ENCODE data around the gene NFATC2IP. TPM values are rescaled to one million over a fixed set of nuclear protein-coding genes. Genes with fewer than 3 reads are reported as not detected.

The NFATC2IP gene
- total and polyA plus RNA-seq, 2 donors (not counting 1 experiment from before 2014, with no cell fraction given): 96.4 to 102 TPM

DNA sequence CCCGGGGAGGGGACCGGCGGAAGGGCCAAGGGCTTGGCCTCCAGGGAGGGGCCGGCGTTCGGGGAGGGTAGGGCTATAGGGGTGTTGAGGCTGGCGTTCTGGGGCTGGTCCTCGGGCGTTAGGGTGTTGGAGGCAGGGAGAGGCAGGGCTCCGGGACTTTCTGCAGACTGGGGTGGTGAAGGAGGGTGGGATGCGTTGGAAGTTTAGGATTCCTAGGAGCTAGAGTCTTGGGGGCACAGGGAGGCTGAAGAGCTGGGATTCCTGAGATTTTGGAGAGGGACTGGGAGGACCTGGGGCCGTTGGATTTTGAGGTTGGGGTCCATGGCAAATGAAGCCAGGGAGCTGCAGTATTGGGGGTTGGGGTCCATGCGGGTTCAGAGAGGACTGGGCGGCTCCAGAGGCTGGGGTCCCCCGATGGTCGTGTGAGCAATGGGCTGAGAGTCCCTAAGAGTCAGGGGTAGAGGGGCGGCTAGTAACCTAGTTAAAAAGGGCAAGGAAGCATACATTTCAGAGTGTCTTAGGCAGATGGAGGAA, 740 bp downstream of the NFATC2IP start:
- Histone ChIP-seq H3K79me2 (ENCODE audit: control insufficient read depth, insufficient read depth, low read length) (peaks cover 50% of the 10 kb centered on the region), H3K4me1 (ENCODE audit: control insufficient read depth in 2 of 2, insufficient read depth in 2 of 2, low read length in 2 of 2) (peaks cover 8 to 19% of the 10 kb centered on the region in 2 donors), H3K4me3 (ENCODE audit: control extremely low read depth in 1 of 5, extremely low read depth in 1 of 5, insufficient read depth in 1 of 5, low read depth in 2 of 5, low read length in 4 of 5) (peak overlapping the region in 4 of 5 experiments; percentile 74 to 90 (median 84)), H3K9me3 (ENCODE audit: control extremely low read depth in 1 of 3, control insufficient read depth in 2 of 3, insufficient read depth in 1 of 3, low read length in 2 of 3) (no peaks in the 10 kb centered on the region), H4K20me1 (ENCODE audit: control insufficient read depth, insufficient read depth, low read length, poor library complexity, severe bottlenecking) (peaks cover 19% of the 10 kb centered on the region), H3K36me3 (replicated peaks in 1 of 2; ENCODE audit: control extremely low read depth in 1 of 2, control insufficient read depth in 1 of 2, extremely low read depth in 1 of 2, insufficient read depth in 2 of 2, low read length in 1 of 2) (peaks cover 0 to 26% of the 10 kb centered on the region in 2 experiments), H3K4me2 (replicated peaks; ENCODE audit: low read depth, low read length, poor library complexity, severe bottlenecking) (peak overlapping the region; percentile 93), H3K9ac (ENCODE audit: low read length) (peak overlapping the region; percentile 78), H2AFZ (ENCODE audit: insufficient read depth, low read depth, low read length, poor library complexity, severe bottlenecking) (peak overlapping the region; percentile 97), H3K27me3 (replicated peaks in 1 of 4; ENCODE audit: control extremely low read depth in 1 of 4, control insufficient read depth in 3 of 4, insufficient read depth in 4 of 4, low read length in 3 of 4) (no peaks in the 10 kb centered on the region), H3K27ac (ENCODE audit: low read length in 2 of 2) (peak overlapping the region in 1 of 2 donors; percentile 79)
- intact Hi-C loops (cut with micrococcal nuclease): no loop called here
- H3K4me3 Mint-ChIP-seq: peak overlapping the region; percentile 90
- no peaks in the 10 kb centered on the region for H3K9me3 Mint-ChIP-seq (ENCODE audit: insufficient read depth)
- CTCF ChIA-PET: interaction anchor here (0.6 to 1.5 kb wide), 2 partner anchors 90 to 1661 kb away, joined by 4 to 8 read pairs; no protein-coding TSS in a partner anchor
- WGBS (ENCODE audit: insufficient coverage): 4% methylated on average over 17 of the region's 17 CpGs
- DNase-seq (no peak), ATAC-seq (ENCODE audit: low read depth) (no peak)
- no peak for TF ChIP-seq CTCF (IDR thresholded peaks at IDR 0.05)
- TF ChIP-seq EZH2 (IDR thresholded peaks at IDR 0.05; ENCODE audit: borderline replicate concordance, insufficient read depth, low read depth, low read length, poor library complexity, severe bottlenecking): no peak
- no peaks in the 10 kb centered on the region for H3K27me3 Mint-ChIP-seq
- H3K4me1 Mint-ChIP-seq: peaks cover 28% of the 10 kb centered on the region
- H3K27ac Mint-ChIP-seq: peak overlapping the region; percentile 56
- POLR2A ChIA-PET: interaction anchor here (0.5 to 1.4 kb wide), 3 partner anchors 105 to 459 kb away, joined by 6 to 9 read pairs (median 8); partner anchors contain the start of genes ATXN2L, CLN3 and TUFM

DNA sequence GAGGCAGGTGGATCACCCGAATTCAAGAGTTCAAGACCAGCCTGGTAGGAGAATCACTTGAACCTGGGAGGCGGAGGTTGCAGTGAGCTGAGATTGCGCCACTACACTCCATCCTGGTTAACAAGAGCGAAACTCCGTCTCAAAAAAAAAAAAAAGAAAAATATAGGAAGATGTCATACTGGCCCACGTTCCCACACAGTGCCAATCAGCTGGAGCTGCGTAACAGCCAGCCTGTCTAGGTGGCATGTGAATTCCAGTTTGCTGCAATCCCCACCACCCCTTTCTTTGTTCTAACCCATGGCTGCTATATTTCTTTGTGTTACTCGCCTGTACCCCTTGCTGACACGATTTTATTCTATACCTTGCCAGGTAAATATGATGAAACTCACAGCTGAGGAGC, 7.5 kb downstream of the NFATC2IP start:
- Histone ChIP-seq H4K20me1 (ENCODE audit: control insufficient read depth, insufficient read depth, low read length, poor library complexity, severe bottlenecking) (peaks cover 16% of the 10 kb centered on the region), H2AFZ (ENCODE audit: insufficient read depth, low read depth, low read length, poor library complexity, severe bottlenecking) (no peak overlapping the region), H3K9me3 (ENCODE audit: control extremely low read depth in 1 of 3, control insufficient read depth in 2 of 3, insufficient read depth in 1 of 3, low read length in 2 of 3) (no peaks in the 10 kb centered on the region), H3K4me2 (replicated peaks; ENCODE audit: low read depth, low read length, poor library complexity, severe bottlenecking) (no peak overlapping the region), H3K4me3 (ENCODE audit: control extremely low read depth in 1 of 5, extremely low read depth in 1 of 5, insufficient read depth in 1 of 5, low read depth in 2 of 5, low read length in 4 of 5) (no peak overlapping the region), H3K9ac (ENCODE audit: low read length) (no peak overlapping the region), H3K4me1 (ENCODE audit: control insufficient read depth in 2 of 2, insufficient read depth in 2 of 2, low read length in 2 of 2) (no peaks in the 10 kb centered on the region), H3K36me3 (replicated peaks in 1 of 2; ENCODE audit: control extremely low read depth in 1 of 2, control insufficient read depth in 1 of 2, extremely low read depth in 1 of 2, insufficient read depth in 2 of 2, low read length in 1 of 2) (peaks cover 0 to 66% of the 10 kb centered on the region in 2 experiments), H3K79me2 (ENCODE audit: control insufficient read depth, insufficient read depth, low read length) (peaks cover 41% of the 10 kb centered on the region), H3K27ac (ENCODE audit: low read length in 2 of 2) (no peak overlapping the region), H3K27me3 (replicated peaks in 1 of 4; ENCODE audit: control extremely low read depth in 1 of 4, control insufficient read depth in 3 of 4, insufficient read depth in 4 of 4, low read length in 3 of 4) (no peaks in the 10 kb centered on the region)
- Mint-ChIP-seq H3K27me3 (no peaks in the 10 kb centered on the region), H3K9me3 (ENCODE audit: insufficient read depth) (no peaks in the 10 kb centered on the region), H3K4me1 (peaks cover 4% of the 10 kb centered on the region), H3K4me3 (no peak overlapping the region), H3K27ac (no peak overlapping the region)
- DNase-seq (no peak), ATAC-seq (ENCODE audit: low read depth) (no peak)
- TF ChIP-seq CTCF (IDR thresholded peaks at IDR 0.05): no peak
- no peak for TF ChIP-seq EZH2 (IDR thresholded peaks at IDR 0.05; ENCODE audit: borderline replicate concordance, insufficient read depth, low read depth, low read length, poor library complexity, severe bottlenecking)
- WGBS (ENCODE audit: insufficient coverage): 98% methylated on average over 6 of the region's 9 CpGs
- intact Hi-C loops (cut with micrococcal nuclease): no loop called here
- CTCF ChIA-PET: interaction anchor here (1.2 kb wide), 1 partner anchor 16 kb away, joined by 5 read pairs; the partner anchor contains the start of gene SPNS1
- POLR2A ChIA-PET: no interaction called here
